ENCODE data around the gene WIPI1.

The WIPI1 gene

GRCh38 chr17:68400404-68400735 lies 56.9 kb downstream of the WIPI1 start:
- no peak overlapping the region for H3K4me3 ChIP-seq (ENCODE audit: low read depth, low read length)
- TF ChIP-seq CTCF (IDR thresholded peaks at IDR 0.05; ENCODE audit: insufficient read depth, low read depth, low read length, missing control alignments): no peak
- DNase-seq (ENCODE audit: low read depth): no peak

GRCh38 chr17:68399638-68400403 lies 57.5 kb downstream of the WIPI1 start:
- TF ChIP-seq CTCF (IDR thresholded peaks at IDR 0.05; ENCODE audit: insufficient read depth, low read depth, low read length, missing control alignments): no peak
- H3K4me3 ChIP-seq (ENCODE audit: low read depth, low read length): no peak overlapping the region
- DNase-seq (ENCODE audit: low read depth): peak; percentile 9

- H3K4me3 ChIP-seq (ENCODE audit: low read depth, low read length): no peak overlapping the region
- DNase-seq (ENCODE audit: low read depth): peak; percentile 80
- peak; percentile 80 for TF ChIP-seq CTCF (IDR thresholded peaks at IDR 0.05; ENCODE audit: insufficient read depth, low read depth, low read length, missing control alignments)
Measured at GRCh38 chr17:68398691-68399637, 58.3 kb downstream of the WIPI1 start.

GRCh38 chr17:68397108-68397536 lies 60.2 kb downstream of the WIPI1 start:
- TF ChIP-seq CTCF (IDR thresholded peaks at IDR 0.05; ENCODE audit: insufficient read depth, low read depth, low read length, missing control alignments): no peak
- no peak overlapping the region for H3K4me3 ChIP-seq (ENCODE audit: low read depth, low read length)
- DNase-seq (ENCODE audit: low read depth): no peak

GRCh38 chr17:68396226-68397107 lies 60.8 kb downstream of the WIPI1 start:
- no peak for TF ChIP-seq CTCF (IDR thresholded peaks at IDR 0.05; ENCODE audit: insufficient read depth, low read depth, low read length, missing control alignments)
- DNase-seq (ENCODE audit: low read depth): no peak
- no peak overlapping the region for H3K4me3 ChIP-seq (ENCODE audit: low read depth, low read length)

- no peak for DNase-seq (ENCODE audit: low read depth)
- no peak overlapping the region for H3K4me3 ChIP-seq (ENCODE audit: low read depth, low read length)
- TF ChIP-seq CTCF (IDR thresholded peaks at IDR 0.05; ENCODE audit: insufficient read depth, low read depth, low read length, missing control alignments): no peak
Measured at GRCh38 chr17:68394608-68395331, 62.5 kb downstream of the WIPI1 start.
